Non-pigmented ciliary epithelial cell (primary cell): ENCODE data around the gene BTF3L4.
"Not testable (repeated sequence)": the region's sequence is repeated elsewhere in the genome, so short reads cannot be mapped to it uniquely, and the experiment has no call there.

Experiments used
- DNase-seq: peaks from one replicate; pipeline ENCODE4 v3.0.0-alpha.2; 2010; ENCODE audit warnings: low read depth

Gene BTF3L4

DNA sequence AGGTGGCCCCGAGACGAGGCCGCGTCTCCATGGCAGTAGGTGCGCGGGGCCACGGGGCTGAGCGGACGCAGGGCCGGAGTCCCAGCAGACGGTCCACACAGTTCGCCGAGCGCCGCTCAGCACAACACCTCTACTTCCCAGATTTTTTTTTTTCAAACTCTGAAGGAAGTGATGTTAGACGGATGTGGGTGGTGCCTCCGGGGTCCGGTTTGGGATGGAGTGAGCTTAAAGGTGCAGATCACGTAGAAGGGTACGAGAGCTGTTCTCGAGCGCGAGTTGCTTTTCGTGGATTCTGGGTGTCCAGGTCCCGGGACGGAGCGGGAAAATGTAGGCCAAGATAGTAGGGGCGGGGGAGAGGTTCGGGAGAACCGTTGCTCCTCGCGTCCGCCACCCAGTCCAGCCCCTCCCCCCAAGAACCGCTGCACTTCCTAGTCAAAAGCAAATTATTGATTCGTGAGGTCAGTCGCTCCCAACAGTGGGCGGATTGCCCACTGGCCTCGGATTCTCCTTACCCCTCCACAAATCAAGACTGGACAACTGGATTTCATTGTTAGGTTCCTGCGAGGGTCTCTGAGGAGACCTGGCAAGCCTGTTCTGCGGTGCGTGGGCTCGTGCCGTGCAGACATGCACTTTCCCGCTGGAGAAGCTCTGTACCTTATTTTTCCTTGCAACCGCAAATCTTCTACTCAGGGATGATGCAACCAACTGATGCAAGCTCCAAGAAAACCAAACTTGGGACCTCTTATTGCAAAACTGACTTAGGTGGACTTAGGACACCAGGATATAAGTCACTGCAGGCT, 829 bp upstream of the BTF3L4 start, which contains the start of gene TXNDC12:
TXNDC12 (minus strand) TSS at position 126 of the 800 bp plus-strand sequence; CDS start at position 31, 95 bp downstream.
- no peak for DNase-seq

GRCh38 chr1:52055866-52056162, 281 bp upstream of the BTF3L4 start:
- no peak for DNase-seq

DNA sequence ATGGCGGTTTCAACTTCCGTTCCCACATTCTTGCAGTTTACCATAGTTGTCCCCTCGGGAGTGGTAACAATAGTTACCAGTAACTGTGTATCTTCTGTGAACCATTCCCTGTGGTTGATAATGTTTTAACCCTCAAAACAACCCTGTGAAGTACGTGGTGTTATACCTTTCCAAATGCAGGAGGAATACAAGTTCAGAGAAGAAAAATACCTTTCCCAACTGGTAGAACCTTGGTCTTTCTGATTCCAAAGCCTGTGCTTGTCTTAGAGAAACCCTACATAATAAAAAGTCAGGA, 789 bp downstream of the BTF3L4 start:
- no peak for DNase-seq

GRCh38 chr1:52057255-52057654, 1.2 kb downstream of the BTF3L4 start:
- no peak for DNase-seq

DNA sequence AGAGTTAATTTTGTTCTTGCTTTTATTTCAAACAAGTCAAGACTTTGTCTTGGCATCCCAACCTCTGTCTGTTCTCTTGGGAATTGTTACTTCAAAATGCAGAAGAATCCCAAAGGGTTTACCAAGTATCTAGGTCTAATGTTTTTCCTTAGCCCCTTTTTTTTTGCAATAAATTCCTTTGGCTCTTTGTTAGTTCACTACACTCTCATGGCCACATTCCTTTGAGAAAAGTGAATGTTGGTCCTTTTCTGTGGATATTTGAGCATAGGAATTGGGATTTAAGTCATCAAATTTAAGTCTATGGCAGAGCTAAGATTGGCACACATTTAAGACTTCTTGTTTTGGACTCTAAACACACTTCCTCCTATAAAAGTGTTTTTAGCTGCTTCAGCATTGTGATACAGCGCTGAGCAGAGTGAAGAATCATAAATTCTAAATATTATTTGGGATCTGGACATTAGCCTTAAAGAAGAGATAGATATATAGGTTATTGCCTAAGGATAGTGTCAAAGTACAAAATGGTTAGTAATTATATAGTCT, 1.9 kb downstream of the BTF3L4 start:
- no peak for DNase-seq

GRCh38 chr1:52059321-52059720, 3.2 kb downstream of the BTF3L4 start:
- DNase-seq = peak; percentile 18

DNA sequence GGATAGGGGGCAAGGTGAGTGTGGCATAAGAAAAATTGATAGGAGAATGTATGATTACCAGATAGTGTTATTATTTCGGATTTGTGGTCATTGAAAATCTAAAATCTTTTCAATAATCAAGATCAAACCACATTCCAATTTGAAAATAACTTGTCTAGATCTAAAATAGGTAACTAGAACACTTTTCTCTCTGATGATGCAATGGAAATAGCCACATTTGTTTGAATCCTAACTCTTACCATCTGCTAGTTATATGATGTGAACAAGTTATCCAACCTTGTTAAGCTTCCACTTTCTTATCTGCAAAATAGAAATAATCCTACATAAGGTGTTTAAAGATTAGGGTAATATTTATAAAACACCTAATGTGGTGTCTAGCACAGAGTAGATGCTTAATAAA, 3.8 kb downstream of the BTF3L4 start:
- DNase-seq = no peak

DNA sequence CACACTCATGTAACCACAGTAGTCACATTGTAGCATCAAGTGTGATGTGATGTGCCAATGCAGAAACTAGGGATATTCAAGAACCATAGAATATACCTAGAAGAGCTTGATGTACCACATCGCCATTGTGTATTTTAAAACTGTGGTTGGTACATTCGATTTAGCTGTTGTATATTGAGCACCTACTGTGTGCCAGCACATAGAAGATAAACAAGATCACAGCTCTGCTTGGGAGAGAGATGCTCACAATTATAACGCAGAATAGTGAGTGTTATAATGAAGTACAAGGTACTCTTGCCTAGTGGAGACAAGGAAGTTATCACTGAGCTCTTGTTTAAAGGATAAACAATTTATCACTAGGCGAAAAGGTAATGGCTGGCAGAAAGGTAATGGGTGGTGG, 4.7 kb downstream of the BTF3L4 start:
- no peak for DNase-seq

DNA sequence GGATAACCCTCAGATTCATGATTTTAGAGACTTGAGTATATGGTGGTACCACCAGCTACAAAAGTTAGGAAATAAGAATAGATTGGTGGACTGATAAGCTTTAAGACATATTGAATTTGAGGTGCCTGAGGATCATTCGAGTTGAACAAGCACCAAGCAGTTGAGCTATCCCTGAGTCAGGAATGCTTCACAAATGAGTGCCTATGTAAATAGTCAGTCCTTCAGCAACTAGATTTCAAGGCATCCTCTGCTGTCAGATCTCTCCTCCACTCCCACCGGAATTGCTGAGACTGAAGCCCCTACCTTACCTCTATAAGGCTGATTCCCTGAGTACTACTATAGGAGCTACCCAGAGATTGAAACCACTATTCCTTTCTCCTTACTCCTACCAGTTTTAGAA, 7.1 kb downstream of the BTF3L4 start:
- DNase-seq = no peak

- DNase-seq = no peak
Observed at GRCh38 chr1:52070704-52071103, 14.6 kb downstream of the BTF3L4 start.

GRCh38 chr1:52072291-52072690, 16.2 kb downstream of the BTF3L4 start:
- no peak for DNase-seq

GRCh38 chr1:52077277-52077676, 21.2 kb downstream of the BTF3L4 start:
- DNase-seq = not testable (repeated sequence)

- DNase-seq = no peak
Observed at GRCh38 chr1:52080014-52080415, 23.9 kb downstream of the BTF3L4 start.

- not testable (repeated sequence) for DNase-seq
Observed at GRCh38 chr1:52087892-52088291, 31.8 kb downstream of the BTF3L4 start.

DNA sequence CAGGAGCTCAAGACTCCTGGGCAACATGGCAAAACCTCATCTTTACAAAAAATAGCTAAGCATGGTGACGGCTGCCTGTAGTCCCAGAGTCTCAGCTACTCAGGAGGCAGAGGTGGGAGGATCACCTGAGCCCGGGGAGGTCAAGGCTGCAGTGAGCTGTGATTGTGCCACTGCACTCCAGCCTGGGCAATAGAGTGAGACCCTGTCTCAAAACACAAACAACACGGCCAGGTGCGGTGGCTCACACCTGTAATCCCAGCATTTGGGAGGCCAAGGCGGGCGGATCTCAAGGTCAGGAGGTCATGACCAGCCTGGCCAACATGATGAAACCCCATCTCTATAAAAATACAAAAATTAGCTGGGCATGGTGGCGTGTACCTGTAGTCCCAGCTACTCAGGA, 38.2 kb downstream of the BTF3L4 start:
- DNase-seq = not testable (repeated sequence)

- DNase-seq = no peak
Observed at GRCh38 chr1:52096216-52096615, 40.1 kb downstream of the BTF3L4 start.

DNA sequence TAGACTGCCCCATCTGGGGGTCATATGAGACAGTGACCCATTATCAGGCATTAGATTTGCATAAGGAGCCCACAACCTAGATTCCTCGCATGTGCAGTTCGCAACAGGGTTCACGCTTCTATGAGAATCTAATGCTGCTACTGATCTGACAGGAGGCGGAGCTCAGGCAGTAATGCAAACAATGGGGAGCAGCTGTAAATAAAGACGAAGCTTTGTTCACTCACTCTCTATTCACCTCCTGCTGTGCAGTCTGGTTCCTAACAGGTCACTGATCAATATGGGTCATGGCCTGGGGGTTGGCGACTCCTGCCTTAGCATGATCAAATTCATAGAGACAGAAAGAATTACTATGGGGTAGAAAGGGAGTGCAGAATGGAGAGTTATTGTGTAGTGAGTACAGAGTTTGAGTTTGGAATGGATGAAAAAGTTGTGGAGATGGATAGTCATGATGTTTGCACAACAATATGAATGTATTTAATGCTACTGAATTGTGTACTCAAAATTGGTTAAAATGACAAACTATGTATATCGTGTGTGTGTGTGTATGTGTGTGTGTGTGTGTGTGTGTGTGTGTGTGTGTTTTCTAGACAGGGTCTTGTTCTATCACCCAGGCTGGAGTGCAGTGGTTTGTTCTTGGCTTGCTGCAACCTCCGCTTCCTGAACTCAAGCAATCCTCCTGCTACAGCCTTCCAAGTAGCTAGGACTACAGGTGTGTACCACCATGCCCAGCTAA, 42.2 kb downstream of the BTF3L4 start:
- no peak for DNase-seq

GRCh38 chr1:52102336-52103013, 46.4 kb downstream of the BTF3L4 start:
- DNase-seq = no peak

DNA sequence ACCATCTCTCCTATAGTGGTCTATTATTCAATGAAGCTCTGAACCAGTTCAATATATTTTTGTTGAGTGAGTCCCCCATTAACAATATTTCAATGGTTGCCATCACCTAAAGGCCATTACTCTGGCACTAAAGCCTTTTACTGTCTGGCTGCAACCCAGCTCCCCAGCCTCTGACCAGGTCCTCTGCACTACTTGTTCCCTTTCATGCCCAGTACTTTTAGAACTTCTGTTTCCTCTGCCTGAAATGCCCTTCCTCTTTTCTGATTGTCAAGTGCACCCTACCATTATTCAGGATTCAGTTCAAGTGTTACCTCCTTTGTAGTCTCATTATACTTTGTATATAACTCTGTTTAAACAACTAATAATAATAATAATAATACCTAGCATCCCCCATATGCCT, 55.4 kb downstream of the BTF3L4 start:
- no peak for DNase-seq

DNA sequence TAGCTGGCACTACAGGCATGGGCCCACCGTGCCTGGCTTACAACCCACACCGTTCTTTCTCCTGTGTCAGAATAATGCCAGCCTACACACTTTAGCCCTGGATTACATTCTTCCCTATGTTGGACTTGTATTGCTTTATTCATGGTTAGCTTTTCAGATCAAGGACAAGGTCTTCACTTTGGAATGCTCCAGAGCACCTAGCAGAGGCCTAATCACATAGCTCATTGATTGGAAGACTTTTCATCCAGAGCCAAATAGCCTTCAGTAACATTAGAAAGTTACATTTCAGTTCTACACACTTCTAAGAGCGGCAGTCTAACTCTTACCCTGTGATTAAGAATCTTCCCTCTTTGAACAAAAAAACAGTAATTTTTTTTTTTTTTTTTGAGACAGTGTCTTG, 56.4 kb downstream of the BTF3L4 start:
- DNase-seq = no peak

DNA sequence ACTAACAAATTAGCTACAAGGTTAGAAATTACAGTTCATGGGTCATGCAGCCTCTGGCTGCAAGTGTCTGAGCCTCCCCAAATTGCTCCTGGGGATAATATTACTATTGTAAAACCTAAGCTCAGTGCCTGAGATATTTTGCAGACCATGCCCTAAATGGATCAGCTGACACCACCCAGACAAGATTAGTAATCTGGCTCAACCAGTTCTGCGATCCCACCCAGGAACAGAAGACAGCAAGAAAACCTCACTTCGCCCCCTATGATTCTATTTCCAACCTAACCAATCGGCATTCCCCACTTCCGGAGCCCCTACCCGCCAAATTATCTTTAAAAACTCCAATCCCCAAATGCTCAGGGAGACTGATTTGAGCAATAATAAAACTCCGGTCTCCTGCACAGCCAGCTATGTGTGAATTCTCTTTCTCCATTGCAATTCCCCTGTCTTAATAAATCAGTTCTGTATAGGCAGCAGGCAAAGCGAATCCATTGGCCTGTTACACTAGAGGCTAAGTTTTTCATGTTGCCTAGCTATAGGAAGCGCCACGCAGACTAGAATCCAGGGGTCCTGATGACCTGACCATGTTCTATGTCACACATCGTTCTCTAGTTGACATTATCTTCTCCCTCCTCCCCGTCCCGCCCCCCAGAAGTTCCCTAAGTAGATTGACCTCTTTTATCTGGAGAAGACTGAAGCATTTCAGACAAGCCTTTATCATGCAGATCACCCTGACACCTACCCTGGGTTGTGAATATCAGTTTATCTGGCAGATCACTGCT, 63.4 kb downstream of the BTF3L4 start:
- DNase-seq = no peak

- no peak for DNase-seq
Observed at GRCh38 chr1:52122384-52122783, 66.3 kb downstream of the BTF3L4 start.
